Cardiac muscle cell (in vitro differentiated cells and primary cell): ENCODE data around the gene PEAR1. TPM values are rescaled to one million over a fixed set of nuclear protein-coding genes. Genes with fewer than 3 reads are reported as not detected.

Experiments used
- DNase-seq, 2 donors: peaks; one replicate each; pipeline versions ENCODE4 v3.0.0 to v3.0.0-alpha.2; 2010 to 2017; ENCODE audit warnings: low read depth in 1 of 2, low spot score in 1 of 2
- H3K27ac ChIP-seq: fragments of 200-600 bp; sonication (generic); 2 replicates; pipeline ENCODE4 v1.5.1; 2016
- H3K27me3 ChIP-seq: fragments of 200-600 bp; sonication (generic); 2 replicates; pipeline ENCODE4 v1.6.0; 2016; ENCODE audit warnings: control low read depth
- H3K36me3 ChIP-seq: fragments of 200-600 bp; sonication (generic); 2 replicates; pipeline ENCODE4 v1.5.1; 2016; ENCODE audit warnings: control low read depth
- H3K4me1 ChIP-seq: fragments of 200-600 bp; sonication (generic); 2 replicates; pipeline ENCODE4 v1.8.1; 2017; ENCODE audit warnings: low read depth, mild to moderate bottlenecking, mixed run types
- H3K4me3 ChIP-seq: fragments of 200-600 bp; sonication (generic); 2 replicates; pipeline ENCODE4 v1.5.1; 2016; ENCODE audit warnings: mild to moderate bottlenecking
- H3K9me3 ChIP-seq: fragments of 200-600 bp; sonication (generic); 2 replicates; pipeline ENCODE4 v1.5.1; 2017; ENCODE audit warnings: low read depth, mild to moderate bottlenecking, control low read depth
- polyA plus RNA-seq: library from polyadenylated mRNA; unstranded; fragments of >200 nt; fragmentation: Nextera tagmentation; extraction: Ambion mirVana; gene quantifications from 2 replicates; pipeline ENCODE4 v1.2.1, GENCODE V29; 2016
- total RNA-seq: library from RNA; depleted of rRNA; stranded (reverse); fragments of >200 nt; gene quantifications from 2 replicates; pipeline ENCODE4 v1.2.3, GENCODE V29; 2016
- TF ChIP-seq, protein P1 (sequence below): IDR thresholded peaks from 2 replicates; pipeline ENCODE4 v1.5.1; 2012; ENCODE audit warnings: low read depth, mild to moderate bottlenecking, low read length

The PEAR1 gene
- total and polyA plus RNA-seq, 2 experiments from 2014 or later: 0.57 to 1.1 TPM

DNA sequence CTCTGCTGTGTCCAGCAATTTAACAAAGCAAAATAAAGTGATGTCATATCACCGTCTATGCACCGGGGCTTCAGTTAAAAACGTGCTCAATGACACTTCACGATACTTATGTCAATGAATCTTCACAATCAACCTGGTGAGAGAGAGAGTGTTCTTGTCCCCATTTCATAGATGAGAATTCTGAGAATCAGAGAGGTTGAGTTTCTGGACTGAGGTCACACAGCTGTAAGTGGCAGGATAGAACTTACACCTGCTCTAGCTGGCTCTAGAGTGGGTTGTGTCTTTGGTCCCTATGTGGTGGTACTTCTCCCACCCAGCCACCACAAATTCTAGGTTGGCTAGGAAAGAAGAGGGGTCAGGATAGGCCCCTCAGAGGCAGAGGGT, 27.7 kb upstream of the PEAR1 start:
- DNase-seq: no peak
- peaks cover 18% of the 10 kb centered on the region for H3K4me1 ChIP-seq
- no peaks in the 10 kb centered on the region for H3K9me3 ChIP-seq
- no peaks in the 10 kb centered on the region for H3K36me3 ChIP-seq
- peaks cover 18% of the 10 kb centered on the region for H3K27me3 ChIP-seq
- H3K4me3 ChIP-seq: no peak overlapping the region
- H3K27ac ChIP-seq: no peak overlapping the region
- TF ChIP-seq, protein P1, sequence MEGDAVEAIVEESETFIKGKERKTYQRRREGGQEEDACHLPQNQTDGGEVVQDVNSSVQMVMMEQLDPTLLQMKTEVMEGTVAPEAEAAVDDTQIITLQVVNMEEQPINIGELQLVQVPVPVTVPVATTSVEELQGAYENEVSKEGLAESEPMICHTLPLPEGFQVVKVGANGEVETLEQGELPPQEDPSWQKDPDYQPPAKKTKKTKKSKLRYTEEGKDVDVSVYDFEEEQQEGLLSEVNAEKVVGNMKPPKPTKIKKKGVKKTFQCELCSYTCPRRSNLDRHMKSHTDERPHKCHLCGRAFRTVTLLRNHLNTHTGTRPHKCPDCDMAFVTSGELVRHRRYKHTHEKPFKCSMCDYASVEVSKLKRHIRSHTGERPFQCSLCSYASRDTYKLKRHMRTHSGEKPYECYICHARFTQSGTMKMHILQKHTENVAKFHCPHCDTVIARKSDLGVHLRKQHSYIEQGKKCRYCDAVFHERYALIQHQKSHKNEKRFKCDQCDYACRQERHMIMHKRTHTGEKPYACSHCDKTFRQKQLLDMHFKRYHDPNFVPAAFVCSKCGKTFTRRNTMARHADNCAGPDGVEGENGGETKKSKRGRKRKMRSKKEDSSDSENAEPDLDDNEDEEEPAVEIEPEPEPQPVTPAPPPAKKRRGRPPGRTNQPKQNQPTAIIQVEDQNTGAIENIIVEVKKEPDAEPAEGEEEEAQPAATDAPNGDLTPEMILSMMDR: no peak

DNA sequence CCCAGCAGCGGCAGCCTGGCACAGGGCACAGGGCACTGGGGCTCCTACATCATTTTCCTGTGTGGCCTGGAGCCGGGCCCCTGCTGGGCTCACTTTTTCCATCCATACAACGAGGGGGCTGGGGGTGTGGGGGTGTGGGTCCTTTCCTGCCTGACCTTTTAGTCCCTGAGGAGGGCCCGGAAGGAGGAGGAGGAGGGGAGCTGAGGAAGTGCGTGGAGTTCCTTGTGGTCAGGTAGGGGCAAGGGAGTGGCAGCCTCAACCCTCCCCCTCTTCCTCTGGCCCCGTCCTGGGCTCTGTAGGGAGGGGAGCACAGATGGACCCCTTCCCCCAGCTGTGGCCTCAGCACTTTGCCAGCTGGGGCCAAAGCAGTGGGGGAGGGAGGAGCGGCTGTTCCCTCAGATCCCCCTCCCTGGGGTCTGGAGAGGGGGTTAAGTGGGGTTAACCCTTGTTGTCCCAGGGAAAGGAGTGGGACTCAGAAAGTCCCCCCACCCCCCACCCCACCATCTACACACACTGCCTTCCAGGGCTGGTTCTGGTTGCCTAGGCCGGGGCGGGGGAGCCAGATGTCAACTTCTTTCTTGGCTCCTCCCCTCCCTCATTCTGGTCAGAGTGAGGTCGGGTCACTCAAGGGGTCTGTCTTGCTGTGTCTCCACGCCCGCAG, 27.1 kb upstream of the PEAR1 start:
- peaks cover 13% of the 10 kb centered on the region for H3K27me3 ChIP-seq
- TF ChIP-seq, protein P1: no peak

DNA sequence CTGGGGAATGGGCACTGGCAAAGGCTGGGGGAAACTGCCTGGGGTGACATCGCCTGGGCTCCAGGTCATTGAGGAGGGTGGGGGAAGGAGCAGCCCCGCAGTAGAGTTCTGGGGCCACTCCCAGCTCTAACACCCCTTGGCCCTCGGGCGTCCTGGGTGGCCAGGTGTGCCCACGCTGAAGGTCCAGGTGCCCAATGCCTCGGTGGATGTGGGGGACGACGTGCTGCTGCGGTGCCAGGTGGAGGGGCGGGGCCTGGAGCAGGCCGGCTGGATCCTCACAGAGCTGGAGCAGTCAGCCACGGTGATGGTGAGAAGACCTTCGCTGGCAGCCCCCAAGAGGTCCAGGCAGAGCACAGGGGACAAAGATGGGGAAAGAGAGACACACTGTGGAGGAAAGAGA, 25.2 kb upstream of the PEAR1 start:
- H3K4me1 ChIP-seq: peaks cover 11% of the 10 kb centered on the region
- TF ChIP-seq, protein P1: no peak
- no peaks in the 10 kb centered on the region for H3K27me3 ChIP-seq
- H3K36me3 ChIP-seq: no peaks in the 10 kb centered on the region
- H3K9me3 ChIP-seq: no peaks in the 10 kb centered on the region
- no peak overlapping the region for H3K4me3 ChIP-seq
- no peak overlapping the region for H3K27ac ChIP-seq
- DNase-seq: no peak

More for the DNA sequence above, 27.1 kb upstream of the PEAR1 start:
- H3K4me3 ChIP-seq: no peak overlapping the region
- H3K4me1 ChIP-seq: peaks cover 18% of the 10 kb centered on the region
- no peaks in the 10 kb centered on the region for H3K9me3 ChIP-seq
- no peaks in the 10 kb centered on the region for H3K36me3 ChIP-seq
- peak in 1 of 2 donors; percentile 25 for DNase-seq
- H3K27ac ChIP-seq: no peak overlapping the region

DNA sequence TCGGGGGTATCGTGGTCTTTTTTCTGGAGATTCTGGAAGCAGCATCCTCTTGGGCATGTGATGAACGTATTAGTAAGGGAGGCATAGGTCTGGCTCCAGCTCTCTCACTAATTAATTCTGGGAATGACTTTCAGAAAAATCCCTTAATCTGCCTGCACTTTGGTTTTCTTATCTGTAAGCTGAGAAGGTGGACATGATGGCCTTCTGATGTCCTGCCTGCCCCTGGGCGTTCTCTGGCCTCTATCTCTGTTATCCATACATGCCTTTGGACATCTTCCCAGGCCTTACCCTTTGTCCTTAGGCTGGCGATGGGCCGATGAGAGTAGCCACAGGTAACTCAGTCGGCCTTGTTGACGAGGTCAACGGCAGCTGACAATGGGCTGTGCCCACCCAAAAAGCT, 24.1 kb upstream of the PEAR1 start:
- TF ChIP-seq, protein P1: no peak
- H3K27me3 ChIP-seq: no peaks in the 10 kb centered on the region
- no peaks in the 10 kb centered on the region for H3K9me3 ChIP-seq

GRCh38 chr1:156873659-156874058, 19.9 kb upstream of the PEAR1 start:
- TF ChIP-seq, protein P1: no peak
- no peaks in the 10 kb centered on the region for H3K9me3 ChIP-seq
- H3K27me3 ChIP-seq: peaks cover 4% of the 10 kb centered on the region
- no peak for DNase-seq
- no peak overlapping the region for H3K4me3 ChIP-seq
- no peaks in the 10 kb centered on the region for H3K4me1 ChIP-seq
- no peaks in the 10 kb centered on the region for H3K36me3 ChIP-seq
- H3K27ac ChIP-seq: no peak overlapping the region

More for the DNA sequence above, 24.1 kb upstream of the PEAR1 start:
- Histone ChIP-seq H3K4me1 (peaks cover 9% of the 10 kb centered on the region), H3K4me3 (no peak overlapping the region), H3K36me3 (no peaks in the 10 kb centered on the region), H3K27ac (no peak overlapping the region)
- no peak for DNase-seq

DNA sequence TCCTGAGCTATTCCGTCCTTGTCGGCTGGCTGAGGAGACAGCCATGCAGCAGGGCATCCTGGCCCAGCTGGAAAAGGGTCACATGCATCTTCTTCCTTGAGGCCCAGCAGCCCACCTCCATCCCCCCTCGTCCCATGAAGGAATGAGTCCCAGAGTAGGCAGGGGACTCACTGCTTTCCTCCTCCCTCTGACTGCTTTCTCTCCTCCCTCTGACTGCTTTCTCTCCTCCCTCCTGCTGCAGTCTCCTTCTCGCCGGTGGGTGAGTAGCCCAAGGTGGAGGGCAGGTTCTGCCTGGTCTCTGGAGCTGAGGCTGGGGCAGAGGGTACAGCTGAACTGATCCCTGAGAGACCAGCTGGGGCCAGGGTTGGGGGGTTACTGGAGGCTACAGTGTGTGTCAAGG, 19.4 kb upstream of the PEAR1 start:
- H3K27ac ChIP-seq: no peak overlapping the region
- DNase-seq: no peak
- TF ChIP-seq, protein P1: no peak

More for the DNA sequence above, 19.4 kb upstream of the PEAR1 start:
- Histone ChIP-seq H3K9me3 (no peaks in the 10 kb centered on the region), H3K36me3 (no peaks in the 10 kb centered on the region), H3K4me1 (no peaks in the 10 kb centered on the region), H3K4me3 (no peak overlapping the region), H3K27me3 (peaks cover 4% of the 10 kb centered on the region)
